Glomerular visceral epithelial cell (primary cell): ENCODE data around the gene RIPPLY2.
"Not testable (repeated sequence)": the region's sequence is repeated elsewhere in the genome, so short reads cannot be mapped to it uniquely, and the experiment has no call there.

ENCODE experiments used
- DNase-seq: peaks from one replicate; pipeline ENCODE4 v3.0.0-alpha.2; 2016; ENCODE audit errors: extremely low spot score

RIPPLY2 gene

GRCh38 chr6:83853178-83854000, at the start of gene RIPPLY2:
Gene RIPPLY2 (plus strand): TSS chr6:83853360. CDS start chr6:83853417, 57 bp downstream.
- DNase-seq: peak; percentile 11

- DNase-seq: not testable (repeated sequence)
Measured at GRCh38 chr6:83803492-83803891, 49.7 kb upstream of the RIPPLY2 start.

- DNase-seq: no peak
Measured at GRCh38 chr6:83804886-83805285, 48.3 kb upstream of the RIPPLY2 start.

GRCh38 chr6:83808005-83808404, 45.2 kb upstream of the RIPPLY2 start:
- no peak for DNase-seq

GRCh38 chr6:83808926-83809325, 44.2 kb upstream of the RIPPLY2 start:
- DNase-seq: no peak

- no peak for DNase-seq
Measured at GRCh38 chr6:83812595-83812994, 40.6 kb upstream of the RIPPLY2 start.

GRCh38 chr6:83815631-83816272, 37.4 kb upstream of the RIPPLY2 start:
- peak; percentile 8 for DNase-seq

- DNase-seq: no peak
Measured at GRCh38 chr6:83822629-83823169, 30.5 kb upstream of the RIPPLY2 start.

GRCh38 chr6:83824388-83824801, 28.8 kb upstream of the RIPPLY2 start:
- peak; percentile 9 for DNase-seq

- DNase-seq: no peak
Measured at GRCh38 chr6:83824831-83825230, 28.3 kb upstream of the RIPPLY2 start.

- DNase-seq: no peak
Measured at GRCh38 chr6:83827050-83827449, 26.1 kb upstream of the RIPPLY2 start.

- DNase-seq: no peak
Measured at GRCh38 chr6:83838727-83839126, 14.4 kb upstream of the RIPPLY2 start.

GRCh38 chr6:83844170-83844569, 9.0 kb upstream of the RIPPLY2 start:
- no peak for DNase-seq

GRCh38 chr6:83846291-83846690, 6.9 kb upstream of the RIPPLY2 start:
- DNase-seq: no peak

- no peak for DNase-seq
Measured at GRCh38 chr6:83847179-83847578, 6.0 kb upstream of the RIPPLY2 start.

- DNase-seq: no peak
Measured at GRCh38 chr6:83849127-83849526, 4.0 kb upstream of the RIPPLY2 start.

- DNase-seq: no peak
Measured at GRCh38 chr6:83849610-83850009, 3.5 kb upstream of the RIPPLY2 start.

- DNase-seq: no peak
Measured at GRCh38 chr6:83852528-83853177, 507 bp upstream of the RIPPLY2 start.

GRCh38 chr6:83854001-83854501, 891 bp downstream of the RIPPLY2 start:
- DNase-seq: no peak

- DNase-seq: no peak
Measured at GRCh38 chr6:83854766-83855165, 1.6 kb downstream of the RIPPLY2 start.

- DNase-seq: peak; percentile 96
Measured at GRCh38 chr6:83859410-83860358, 6.5 kb downstream of the RIPPLY2 start, which contains the start of gene CYB5R4. Gene CYB5R4 (plus strand): TSS chr6:83859689. CDS start chr6:83859783, 94 bp downstream.
